Measurements from ENCODE around the gene ACAT2. TPM values are rescaled to one million over a fixed set of nuclear protein-coding genes. Genes with fewer than 3 reads are reported as not detected.
"Not testable (repeated sequence)": the region's sequence is repeated elsewhere in the genome, so short reads cannot be mapped to it uniquely, and the experiment has no call there.

The ACAT2 gene
- total RNA-seq, result 10 to 100 TPM; 10.3 to 12.2 TPM
- long read RNA-seq, transcript ACAT2-201 (9 exons, 3,180 nt), result major isoform, 15 of 18 reads
- long read RNA-seq, partial matches to known transcripts, result 0 of 18 reads
- long read RNA-seq, other reads (novel, unspliced or antisense), result 3 of 18 reads

DNA sequence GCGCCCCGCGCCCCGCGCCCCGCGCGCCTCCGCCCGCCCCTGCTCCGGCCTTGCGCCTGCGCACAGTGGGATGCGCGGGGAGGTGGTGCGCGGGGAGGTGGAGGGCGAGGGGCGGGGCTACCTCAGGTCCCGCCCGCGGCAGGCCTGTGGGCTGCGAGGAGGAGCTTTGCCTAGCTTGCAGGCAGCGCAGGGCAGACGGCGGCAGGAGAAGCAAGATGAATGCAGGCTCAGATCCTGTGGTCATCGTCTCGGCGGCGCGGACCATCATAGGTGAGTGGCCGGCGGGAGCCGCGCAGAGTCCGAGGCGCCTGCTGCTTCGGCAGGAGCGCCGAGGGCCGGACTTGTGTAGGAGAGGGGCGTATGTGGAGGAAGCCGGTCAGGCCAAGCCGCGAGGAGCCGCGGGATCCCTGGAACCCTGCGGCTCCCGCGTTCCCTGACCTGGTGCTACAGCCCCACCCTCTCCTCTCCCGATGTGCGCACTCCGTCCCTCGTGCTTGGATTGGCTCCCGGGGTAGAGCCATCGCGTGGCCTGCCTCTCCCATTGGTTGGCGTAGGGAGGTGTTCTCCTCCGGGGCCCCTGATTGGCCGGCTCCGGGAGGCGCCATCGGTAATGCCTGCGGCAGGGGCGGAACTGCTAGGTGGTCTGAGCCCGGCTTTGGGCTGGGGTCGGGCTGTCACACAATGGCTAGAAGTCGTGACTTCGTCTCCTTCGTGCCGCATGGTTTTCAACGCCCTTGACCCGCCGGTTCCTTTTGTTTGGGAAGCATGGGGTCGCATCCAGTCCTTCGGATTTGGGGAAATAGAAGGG is at the start of gene ACAT2:
ACAT2 (plus strand) TSS at position 173 of the 808 bp plus-strand sequence; CDS start at position 216, 43 bp downstream.
- intact Hi-C loops (cut with DNase I), result no loop called here
- ATAC-seq, result peak; percentile 98 to 99
- DNase-seq, result peak; percentile 97

DNA sequence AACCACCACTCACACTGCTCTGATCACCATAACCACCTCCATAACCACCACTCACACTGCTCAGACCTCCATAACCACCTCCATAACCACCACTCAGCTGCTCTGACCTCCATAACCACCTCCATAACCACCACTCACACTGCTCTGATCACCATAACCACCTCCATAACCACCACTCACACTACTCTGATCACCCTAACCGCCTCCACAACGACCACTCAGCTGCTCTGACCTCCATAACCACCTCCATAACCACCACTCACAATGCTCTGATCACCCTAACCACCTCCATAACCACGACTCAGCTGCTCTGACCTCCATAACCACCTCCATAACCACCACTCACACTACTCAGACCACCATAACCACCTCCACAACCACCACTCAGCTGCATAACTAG is 49.5 kb upstream of the ACAT2 start:
- ATAC-seq; intact Hi-C loops (cut with DNase I); DNase-seq: not testable (repeated sequence)

DNA sequence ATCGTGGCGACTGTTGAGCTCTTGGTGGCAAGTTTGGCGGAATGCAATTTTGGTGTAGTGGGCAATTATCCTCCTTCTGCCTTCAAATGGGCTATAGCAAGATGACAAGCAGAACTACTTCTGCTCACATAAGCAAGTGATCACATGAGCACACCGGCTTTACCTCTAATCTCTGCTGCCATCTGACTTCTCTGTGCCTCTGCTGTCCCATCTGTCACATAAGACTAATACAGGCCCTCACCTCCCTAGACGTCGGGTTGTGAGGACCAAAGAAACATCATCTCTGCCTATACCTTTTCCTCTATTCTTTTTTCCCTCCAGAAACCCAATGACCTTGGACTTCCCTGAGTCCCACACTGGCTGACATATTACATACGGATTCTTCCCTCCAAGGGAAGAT is 47.9 kb upstream of the ACAT2 start:
- DNase-seq, result no peak
- ATAC-seq, result no peak
- intact Hi-C loops (cut with DNase I), result no loop called here

DNA sequence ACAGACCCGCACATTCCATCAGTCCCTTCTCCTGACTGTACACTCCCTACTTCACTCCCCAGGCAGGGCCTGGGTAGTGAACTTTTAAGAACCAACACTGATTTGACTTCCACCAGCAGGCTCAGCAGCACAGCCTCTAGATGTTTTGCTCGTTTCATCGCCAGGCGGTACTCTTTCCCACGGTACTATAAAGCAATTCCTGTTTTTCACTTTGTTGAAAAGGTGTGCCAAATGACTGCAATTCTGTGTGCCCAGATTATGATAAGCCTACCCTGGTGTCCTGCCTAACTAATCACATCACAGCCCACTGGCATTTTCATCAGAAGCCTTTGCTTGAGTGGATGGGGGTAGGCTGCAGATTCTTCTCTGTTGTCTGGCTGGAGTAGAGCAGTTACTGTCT is 47.4 kb upstream of the ACAT2 start:
- DNase-seq (no peak), ATAC-seq (no peak)
- intact Hi-C loops (cut with DNase I), result no loop called here

DNA sequence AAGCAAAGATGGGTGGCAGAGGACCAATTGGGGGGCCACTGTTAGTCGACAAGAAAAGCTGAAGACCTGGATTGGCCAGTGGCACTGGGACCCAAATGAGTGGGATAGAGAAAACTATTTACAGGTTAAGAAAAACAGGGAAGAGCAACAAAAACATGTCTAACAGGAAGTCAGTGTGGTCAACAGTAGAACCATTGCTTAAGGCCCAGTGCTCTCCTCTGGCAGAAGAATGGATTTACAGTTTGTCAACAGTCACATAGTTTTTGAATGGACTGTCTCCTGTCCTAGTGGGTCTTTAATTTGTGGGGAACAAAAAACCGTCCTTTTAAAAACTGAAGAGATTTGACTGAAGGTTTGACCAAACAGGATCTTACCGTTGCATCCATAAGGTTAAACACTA is 46.7 kb upstream of the ACAT2 start:
- DNase-seq, result no peak
- intact Hi-C loops (cut with DNase I), result no loop called here
- ATAC-seq, result no peak

DNA sequence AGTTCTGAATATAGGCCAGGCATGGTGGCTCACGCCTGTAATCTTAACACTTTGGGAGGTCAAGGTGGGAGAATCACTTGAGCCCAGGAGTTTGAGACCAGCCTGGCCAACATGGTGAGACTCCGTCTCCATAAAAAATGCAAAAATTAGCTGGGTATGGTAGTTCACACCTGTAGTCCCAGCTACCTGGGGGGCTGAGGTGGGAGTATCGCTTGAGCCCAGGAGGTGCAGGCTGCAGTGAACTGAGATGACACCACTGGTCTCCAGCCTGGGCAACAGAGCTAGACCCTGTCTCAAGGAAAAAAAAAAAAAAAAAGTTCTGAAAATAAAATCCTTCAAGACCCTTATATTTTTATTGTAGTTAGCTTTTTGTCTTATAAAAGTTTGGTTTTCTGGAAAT is 46.2 kb upstream of the ACAT2 start:
- intact Hi-C loops (cut with DNase I), result no loop called here
- DNase-seq (no peak), ATAC-seq (no peak)

DNA sequence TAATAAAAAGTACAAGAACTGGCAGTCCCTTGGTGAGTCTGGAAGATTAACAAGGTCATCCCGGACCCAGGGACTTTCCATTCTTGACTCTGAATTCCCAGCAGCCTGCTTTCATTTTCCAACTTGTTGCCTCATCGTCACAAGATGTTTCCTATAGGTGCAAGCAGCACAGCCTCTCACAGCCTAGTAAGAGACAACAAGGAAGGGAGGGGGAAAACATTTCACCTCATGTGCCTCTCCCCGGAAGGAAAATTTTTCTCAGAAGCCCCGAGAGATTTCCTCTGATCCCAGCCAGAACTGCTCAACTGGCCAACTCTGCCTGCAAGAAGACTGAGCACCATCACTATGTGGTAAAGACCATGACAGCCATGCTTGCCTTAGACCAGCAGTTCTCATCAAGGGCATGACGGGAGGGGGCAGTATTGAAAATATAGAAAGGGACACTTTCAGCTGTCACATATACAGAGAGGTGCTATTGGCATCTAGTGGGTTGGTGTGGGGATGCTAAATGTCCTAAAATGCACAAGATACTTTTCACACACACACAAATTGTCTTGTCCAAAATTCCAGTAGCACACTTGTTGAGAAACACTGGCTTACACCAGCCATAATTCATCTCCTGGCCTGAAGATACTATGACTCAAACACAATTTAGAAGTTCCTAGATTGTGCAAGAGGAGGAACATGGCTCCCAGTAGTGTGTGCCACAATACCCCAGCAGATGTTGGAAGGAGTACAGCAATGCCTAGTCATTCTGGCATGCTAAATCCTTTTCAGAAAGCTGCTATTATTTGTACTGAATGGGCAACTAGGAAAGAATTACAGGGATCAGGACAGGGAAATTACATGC is 45.4 kb upstream of the ACAT2 start:
- peak; percentile 92 to 97 for ATAC-seq
- DNase-seq, result no peak
- intact Hi-C loops (cut with DNase I), result no loop called here

DNA sequence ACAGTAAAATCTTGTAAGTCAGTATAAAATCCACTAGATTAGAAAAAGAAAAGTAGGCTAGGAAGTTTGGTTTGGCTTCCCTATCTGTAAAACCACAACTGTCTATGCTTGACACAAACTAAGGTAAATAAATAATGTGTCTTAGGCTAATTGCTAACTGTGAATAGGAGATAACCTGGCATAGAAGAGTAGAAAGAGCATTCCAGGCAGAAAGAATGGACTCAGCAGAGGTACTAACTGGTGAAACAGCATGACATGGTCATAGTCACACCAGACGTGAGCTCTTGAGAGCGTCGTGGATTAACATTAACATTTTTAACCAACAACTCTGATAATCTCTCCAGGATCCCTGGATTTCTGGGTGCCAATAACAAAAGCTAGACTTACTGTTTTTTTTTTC is 43.2 kb upstream of the ACAT2 start:
- no peak for DNase-seq
- ATAC-seq, result no peak
- intact Hi-C loops (cut with DNase I), result no loop called here

DNA sequence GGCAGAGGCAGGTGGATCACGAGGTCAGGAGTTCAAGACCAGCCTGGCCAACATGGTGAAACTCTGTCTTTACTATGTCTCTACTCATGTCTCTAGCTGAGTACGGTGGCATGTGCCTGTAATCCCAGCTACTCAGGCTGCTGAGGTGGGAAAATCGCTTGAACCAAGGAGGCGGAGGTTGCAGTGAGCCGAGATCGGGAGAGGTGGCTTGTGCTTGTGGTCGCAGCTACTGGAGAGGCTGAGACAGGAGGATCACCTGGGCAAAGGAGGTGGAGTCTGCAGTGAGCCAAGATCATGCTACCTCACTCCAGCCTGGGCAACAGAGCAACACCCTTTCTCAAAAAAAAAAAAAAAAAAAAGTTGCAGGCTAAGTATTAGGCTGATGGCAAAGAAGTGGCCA is 42.6 kb upstream of the ACAT2 start:
- ATAC-seq (no peak), DNase-seq (no peak)
- intact Hi-C loops (cut with DNase I), result no loop called here

DNA sequence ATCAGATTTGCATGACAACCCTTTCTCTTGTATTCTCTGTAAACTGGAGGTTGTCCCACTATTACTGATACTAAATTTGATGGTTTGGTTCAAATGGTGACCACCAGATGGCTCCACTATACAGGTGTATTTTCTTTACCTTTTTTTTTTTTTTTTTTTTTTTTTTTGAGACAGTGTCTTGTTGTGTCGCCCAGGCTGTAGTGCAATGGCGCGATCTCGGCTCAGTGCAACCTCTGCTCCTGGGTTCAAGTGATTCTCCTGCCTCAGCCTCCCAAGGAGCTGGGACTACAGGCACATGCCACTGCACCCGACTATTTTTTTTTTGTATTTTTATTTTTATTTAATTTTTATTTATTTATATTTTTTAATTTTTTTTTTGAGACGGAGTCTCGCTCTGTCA is 41.1 kb upstream of the ACAT2 start:
- ATAC-seq (no peak), DNase-seq (no peak)
- intact Hi-C loops (cut with DNase I), result no loop called here

DNA sequence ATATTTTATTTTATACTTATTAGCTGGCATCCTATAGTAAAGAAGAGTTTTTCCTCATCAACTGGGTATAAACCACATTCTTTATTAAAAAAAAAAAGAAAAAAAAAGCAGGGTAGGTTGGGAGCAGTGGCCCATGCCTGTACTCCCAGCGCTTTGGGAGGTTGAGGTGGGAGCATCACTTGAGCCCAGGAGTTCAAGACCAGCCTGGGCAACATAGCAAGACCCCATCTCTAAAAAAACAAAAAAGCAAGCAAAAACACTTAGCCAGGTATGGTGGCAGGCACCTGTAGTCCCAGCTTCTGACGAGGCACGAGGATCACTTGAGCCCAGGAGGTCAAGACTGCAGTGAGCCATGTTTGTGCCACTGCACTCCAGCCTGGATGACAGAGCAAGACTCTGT is 39.9 kb upstream of the ACAT2 start:
- ATAC-seq; intact Hi-C loops (cut with DNase I); DNase-seq: not testable (repeated sequence)

DNA sequence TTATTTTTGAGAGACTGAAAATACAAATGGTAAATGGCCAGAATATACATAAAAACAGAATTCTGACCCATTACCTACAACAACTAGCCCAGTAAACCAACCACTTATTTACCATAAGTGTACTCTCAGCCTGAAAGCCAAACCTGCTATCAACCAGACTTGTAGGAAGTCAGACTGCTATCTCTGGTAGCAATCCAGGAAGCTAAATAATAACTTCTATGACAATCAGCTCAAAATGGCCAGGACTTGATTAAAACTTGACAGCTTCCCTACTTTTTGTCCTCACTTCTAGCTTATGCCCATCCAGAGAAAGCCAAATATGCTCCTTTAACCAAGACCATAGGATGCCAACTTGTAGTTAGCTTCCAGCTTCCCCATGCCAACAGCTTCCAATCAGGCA is 39.2 kb upstream of the ACAT2 start:
- no peak for ATAC-seq
- intact Hi-C loops (cut with DNase I), result no loop called here
- no peak for DNase-seq

DNA sequence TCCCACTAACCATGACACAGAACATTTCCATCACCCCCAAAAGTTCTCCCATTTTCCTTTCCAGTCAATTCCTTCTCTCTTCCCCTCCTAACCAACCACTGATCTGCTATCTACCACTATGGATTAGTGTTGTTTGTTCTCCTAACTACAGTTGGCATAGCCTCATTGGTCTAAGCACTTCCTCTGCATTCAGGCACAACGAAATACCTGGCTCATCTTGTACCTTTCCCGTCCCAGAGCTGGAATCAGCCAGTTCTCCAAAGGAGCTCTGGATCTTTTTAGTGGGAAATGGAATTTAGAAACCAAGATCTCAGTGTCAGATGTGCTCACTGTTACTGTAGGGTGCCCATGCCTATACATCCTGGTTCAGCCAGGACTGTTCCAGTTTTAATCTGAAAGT is 38.6 kb upstream of the ACAT2 start:
- ATAC-seq, result no peak
- intact Hi-C loops (cut with DNase I), result no loop called here
- DNase-seq, result no peak

DNA sequence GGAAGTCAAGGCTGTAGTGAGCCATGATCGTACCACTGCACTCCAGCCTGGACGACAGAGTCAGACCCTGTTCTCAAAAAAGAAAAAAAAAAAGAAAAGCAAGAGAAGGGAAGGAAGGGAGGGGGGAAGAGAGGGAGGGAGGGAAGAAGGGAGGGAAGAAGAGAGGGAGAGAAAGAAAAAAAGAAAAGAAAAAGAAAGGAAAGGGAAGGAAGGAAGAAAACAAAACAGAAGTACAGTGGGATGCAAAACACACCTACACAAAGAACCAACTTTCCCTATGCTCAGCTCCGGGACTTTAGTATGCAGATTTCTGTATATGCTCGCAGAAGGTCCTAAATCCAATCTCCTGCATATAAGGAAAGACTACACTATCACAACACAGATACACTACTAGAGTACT is 37.1 kb upstream of the ACAT2 start:
- ATAC-seq (no peak), DNase-seq (no peak)
- intact Hi-C loops (cut with DNase I), result no loop called here

DNA sequence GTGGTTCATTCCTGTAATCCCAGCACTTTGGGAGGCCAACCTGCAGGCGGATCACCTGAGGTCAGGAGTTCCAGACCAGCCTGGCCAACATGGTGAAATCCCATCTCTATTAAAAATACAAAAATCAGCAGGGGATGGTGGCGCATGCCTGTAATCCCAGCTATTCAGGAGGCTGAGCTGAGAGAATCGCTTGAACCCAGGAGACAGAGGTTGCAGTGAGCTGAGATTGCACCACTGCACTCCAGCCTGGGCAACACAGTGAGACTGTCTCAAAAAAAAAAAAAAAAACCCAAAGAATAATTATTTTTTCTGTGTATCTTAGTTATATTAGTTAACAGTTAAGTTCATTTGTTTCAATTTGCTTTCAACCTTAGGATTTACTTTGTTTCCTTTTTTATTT is 36.6 kb upstream of the ACAT2 start:
- ATAC-seq; intact Hi-C loops (cut with DNase I): not testable (repeated sequence)

DNA sequence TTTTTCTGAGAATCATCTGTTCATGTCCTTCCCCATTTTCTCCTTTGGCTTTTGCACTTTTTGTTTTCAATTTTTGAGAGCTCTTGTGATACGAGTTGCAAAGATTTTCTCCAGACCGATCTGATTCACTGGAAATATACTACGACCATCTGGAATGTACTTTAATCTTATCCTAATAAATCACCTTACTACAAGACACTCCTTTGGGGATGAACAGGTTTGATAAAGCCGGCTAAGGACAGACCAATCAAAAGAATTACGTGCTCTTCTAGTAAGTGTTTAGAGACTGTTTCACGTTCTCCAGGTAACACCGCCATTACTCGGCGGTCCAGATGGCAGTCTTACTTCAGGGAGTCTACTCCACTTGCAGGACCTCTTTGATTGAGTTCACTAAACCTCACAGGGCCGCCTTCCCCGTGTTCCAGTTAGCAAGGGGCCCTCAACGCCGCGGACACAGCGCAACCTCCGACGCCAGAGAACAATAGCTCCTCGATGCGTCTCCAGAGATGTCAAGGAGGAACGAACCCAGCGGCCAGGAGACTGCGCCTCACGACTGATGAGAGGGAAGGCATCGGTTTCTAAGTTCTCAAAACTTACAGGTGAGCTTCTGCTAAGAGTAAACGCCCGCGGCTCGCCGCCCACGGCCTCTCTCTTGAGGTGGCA is 35.5 kb upstream of the ACAT2 start:
- intact Hi-C loops (cut with DNase I), result no loop called here
- DNase-seq (no peak), ATAC-seq (peak; percentile 5 to 28)

More for the DNA sequence above, 36.6 kb upstream of the ACAT2 start:
- DNase-seq, result not testable (repeated sequence)

DNA sequence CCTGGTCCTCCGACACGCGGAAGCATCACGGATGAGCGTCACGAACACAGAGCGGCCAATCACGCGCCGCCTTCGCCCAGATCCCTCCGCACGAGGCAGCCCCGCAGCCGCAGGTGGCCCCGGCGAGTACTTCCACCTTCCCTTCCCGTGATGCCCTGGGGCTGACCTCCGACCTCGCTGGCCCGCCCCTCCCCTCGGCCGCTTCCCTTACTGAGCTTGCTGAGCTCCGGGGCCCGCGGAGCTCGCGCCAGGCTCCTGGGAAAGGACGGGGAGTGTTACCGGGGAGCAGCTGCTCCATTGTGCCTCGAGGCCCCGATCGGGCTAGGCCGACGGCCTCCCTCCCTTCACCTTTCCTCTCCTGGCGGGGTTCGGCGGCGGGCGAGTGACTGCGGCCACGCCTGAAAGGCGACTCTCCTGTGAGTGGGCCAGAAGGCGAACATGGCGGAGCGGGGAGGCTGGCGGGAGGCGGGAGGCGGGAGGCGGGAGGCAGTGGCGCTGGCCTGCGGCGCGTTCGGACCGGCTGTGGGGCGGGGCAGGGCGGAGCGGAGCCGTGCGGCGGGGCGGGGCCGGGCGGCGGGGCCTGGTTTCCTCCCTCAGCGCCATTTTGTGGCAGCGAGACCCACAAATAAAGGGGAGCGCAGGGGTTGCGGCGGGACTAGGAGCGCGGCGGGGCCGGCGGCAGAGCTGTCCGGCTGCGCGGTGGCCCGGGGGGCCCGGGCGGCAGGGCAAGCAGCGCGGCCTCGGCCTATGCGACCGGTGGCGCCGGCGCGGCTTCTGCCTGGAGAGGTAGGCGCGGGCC is 34.7 kb upstream of the ACAT2 start, which contains the start of gene WTAP:
WTAP (plus strand) TSS at position 589 of the 799 bp plus-strand sequence. CDS start 8,760 bp downstream, outside the sequence.
- peak; percentile 97 for ATAC-seq
- DNase-seq, result peak; percentile 96
- intact Hi-C loops (cut with DNase I), result loop anchor here in 1 of 2 donors (1.0 kb wide), 1 partner anchor 33 kb away; no protein-coding TSS in a partner anchor

DNA sequence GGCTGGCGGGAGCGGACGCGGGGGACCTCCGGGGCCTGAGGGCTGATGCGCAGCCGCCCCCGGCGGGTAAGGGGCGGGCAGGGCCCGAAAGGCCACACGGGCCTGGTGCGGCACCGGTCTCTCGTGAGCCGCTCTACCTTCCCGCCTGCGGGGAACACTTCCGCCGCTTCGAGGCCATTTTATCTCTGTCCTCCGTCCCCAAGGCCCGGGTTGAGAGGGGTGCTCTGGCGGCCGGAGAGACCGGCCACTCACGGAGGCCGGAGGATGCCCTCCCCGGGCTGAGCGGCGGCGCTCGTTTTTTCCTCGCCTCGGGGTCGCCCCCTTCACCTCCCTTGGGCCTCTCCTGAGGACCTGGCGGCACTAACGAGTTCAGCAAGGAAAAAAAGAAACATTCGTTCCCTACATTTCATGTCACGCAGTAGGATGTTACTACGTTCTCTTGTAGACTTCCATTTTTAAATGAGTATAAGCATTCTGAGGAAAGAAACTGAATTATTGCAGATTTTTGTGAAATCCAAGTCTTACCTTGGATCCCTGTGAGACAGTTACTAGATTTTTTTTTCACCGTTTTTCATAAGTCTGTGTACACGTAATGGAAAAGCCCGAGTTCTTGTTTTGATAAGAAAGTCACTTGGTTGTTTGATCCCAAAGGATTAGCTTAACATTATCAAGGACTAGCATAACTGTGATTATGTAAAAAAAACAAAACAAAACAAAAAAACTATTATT is 34.0 kb upstream of the ACAT2 start:
- intact Hi-C loops (cut with DNase I), result loop anchor here in 1 of 2 donors (1.0 kb wide), 1 partner anchor 34 kb away; no protein-coding TSS in a partner anchor
- peak; percentile 53 to 54 for ATAC-seq
- peak; percentile 63 for DNase-seq
